Astrocyte (in vitro differentiated cells and primary cell): ENCODE data around the gene INSL4. TPM values are rescaled to one million over a fixed set of nuclear protein-coding genes. Genes with fewer than 3 reads are reported as not detected.

ENCODE experiments used
- DNase-seq: peaks from one replicate; pipeline ENCODE4 v3.0.0-alpha.2; 2010; ENCODE audit warnings: low read depth
- FAIRE-seq: peaks from 2 replicates; lab custom pipeline; 2011; peaks lifted over from hg19 to GRCh38; lab: Jason Lieb, UNC
- H2AFZ ChIP-seq: 2 replicates; pipeline ENCODE4 v1.6.0; 2012; ENCODE audit warnings: low read depth, low read length, inconsistent platforms
- H3K27ac ChIP-seq: 2 replicates; pipeline ENCODE4 v1.5.1; 2011; ENCODE audit warnings: low read depth, low read length, inconsistent platforms
- H3K27me3 ChIP-seq: 2 replicates; pipeline ENCODE4 v1.6.0; 2011; ENCODE audit warnings: low read length, inconsistent platforms; ENCODE audit not compliant: insufficient read depth
- H3K36me3 ChIP-seq: 2 replicates; pipeline ENCODE4 v1.5.1; 2011; ENCODE audit warnings: low read length, inconsistent platforms; ENCODE audit not compliant: insufficient read depth
- H3K4me1 ChIP-seq: 2 replicates; pipeline ENCODE4 v1.5.1; 2011; ENCODE audit warnings: low read length, inconsistent platforms; ENCODE audit not compliant: insufficient read depth
- H3K4me2 ChIP-seq: 2 replicates; pipeline ENCODE4 v1.6.0; 2012; ENCODE audit warnings: low read length, inconsistent platforms
- H3K4me3 ChIP-seq: 2 replicates; pipeline ENCODE4 v1.5.1; 2011; ENCODE audit warnings: low read depth, mild to moderate bottlenecking, low read length, inconsistent platforms; ENCODE audit not compliant: insufficient read depth
- H3K79me2 ChIP-seq: 2 replicates; pipeline ENCODE4 v1.6.0; 2012; ENCODE audit warnings: mild to moderate bottlenecking, low read length, inconsistent platforms; ENCODE audit not compliant: insufficient read depth
- H3K9ac ChIP-seq: 2 replicates; pipeline ENCODE4 v1.6.0; 2012; ENCODE audit warnings: mild to moderate bottlenecking, low read length, inconsistent platforms
- H3K9me3 ChIP-seq: 2 replicates; pipeline ENCODE4 v1.5.1; 2012; ENCODE audit warnings: low read depth, mild to moderate bottlenecking, low read length, inconsistent platforms; ENCODE audit not compliant: insufficient read depth
- H4K20me1 ChIP-seq: 2 replicates; pipeline ENCODE4 v1.6.0; 2012; ENCODE audit warnings: low read length, inconsistent platforms; ENCODE audit not compliant: insufficient read depth
- H3K27ac Mint-ChIP-seq: one replicate; pipeline ENCODE4 v1.8.0; 2021; ENCODE audit warnings: mild to moderate bottlenecking, mixed read lengths; ENCODE audit not compliant: unreplicated experiment
- H3K27me3 Mint-ChIP-seq: one replicate; pipeline ENCODE4 v1.8.0; 2021; ENCODE audit warnings: low read depth, mixed read lengths; ENCODE audit not compliant: unreplicated experiment
- H3K36me3 Mint-ChIP-seq: one replicate; pipeline ENCODE4 v1.8.0; 2021; ENCODE audit warnings: low read depth, mixed read lengths; ENCODE audit not compliant: unreplicated experiment
- H3K4me1 Mint-ChIP-seq: one replicate; pipeline ENCODE4 v1.8.0; 2021; ENCODE audit warnings: low read depth, mixed read lengths; ENCODE audit not compliant: unreplicated experiment
- H3K4me3 Mint-ChIP-seq: one replicate; pipeline ENCODE4 v1.8.0; 2021; ENCODE audit warnings: mild to moderate bottlenecking, moderate library complexity, mixed read lengths; ENCODE audit not compliant: unreplicated experiment
- H3K9me3 Mint-ChIP-seq: one replicate; pipeline ENCODE4 v1.8.0; 2021; ENCODE audit warnings: mild to moderate bottlenecking, mixed read lengths; ENCODE audit not compliant: unreplicated experiment
- EZH2 ChIP-seq: IDR thresholded peaks from 2 replicates; pipeline ENCODE4 v1.6.1; 2012; ENCODE audit warnings: mild to moderate bottlenecking, low read length, inconsistent platforms; ENCODE audit not compliant: insufficient read depth
- total RNA-seq: library from RNA; stranded (reverse); gene quantifications from 2 replicates; pipeline ENCODE4 v1.2.1, GENCODE V29; 2021
- TF ChIP-seq, protein P1 (sequence below): IDR thresholded peaks from 2 replicates; pipeline ENCODE4 v1.5.1; 2011; ENCODE audit warnings: low read depth, mild to moderate bottlenecking, inconsistent platforms, low read length, moderate library complexity; ENCODE audit not compliant: insufficient read depth

The INSL4 gene
- total RNA-seq, 1 donor from 2014 or later: 0.11 TPM

DNA sequence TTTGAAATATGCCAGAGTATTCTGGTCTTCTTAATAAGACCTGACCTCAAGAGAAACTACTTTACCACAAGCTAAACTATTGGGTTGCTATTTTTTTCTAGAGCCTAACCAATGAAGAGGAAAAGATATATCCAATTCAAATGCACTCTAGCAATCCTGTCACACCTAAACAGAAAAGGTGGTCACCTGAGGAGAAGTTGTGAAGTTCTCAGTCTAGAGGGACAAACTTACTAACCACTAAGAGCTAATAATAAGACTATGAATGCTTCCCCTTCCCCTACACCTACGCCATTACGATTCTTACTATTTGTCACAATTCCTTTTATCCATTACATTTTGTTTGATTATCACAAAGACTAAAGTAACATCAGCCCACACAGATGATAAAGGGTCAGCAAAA, 43.6 kb downstream of the INSL4 start:
- no peaks in the 10 kb centered on the region for H3K79me2 ChIP-seq
- no peaks in the 10 kb centered on the region for H3K9me3 ChIP-seq
- no peak overlapping the region for H3K27ac Mint-ChIP-seq
- H3K27me3 ChIP-seq: no peaks in the 10 kb centered on the region
- H3K4me3 ChIP-seq: no peak overlapping the region
- no peak for TF ChIP-seq EZH2
- TF ChIP-seq, protein P1, sequence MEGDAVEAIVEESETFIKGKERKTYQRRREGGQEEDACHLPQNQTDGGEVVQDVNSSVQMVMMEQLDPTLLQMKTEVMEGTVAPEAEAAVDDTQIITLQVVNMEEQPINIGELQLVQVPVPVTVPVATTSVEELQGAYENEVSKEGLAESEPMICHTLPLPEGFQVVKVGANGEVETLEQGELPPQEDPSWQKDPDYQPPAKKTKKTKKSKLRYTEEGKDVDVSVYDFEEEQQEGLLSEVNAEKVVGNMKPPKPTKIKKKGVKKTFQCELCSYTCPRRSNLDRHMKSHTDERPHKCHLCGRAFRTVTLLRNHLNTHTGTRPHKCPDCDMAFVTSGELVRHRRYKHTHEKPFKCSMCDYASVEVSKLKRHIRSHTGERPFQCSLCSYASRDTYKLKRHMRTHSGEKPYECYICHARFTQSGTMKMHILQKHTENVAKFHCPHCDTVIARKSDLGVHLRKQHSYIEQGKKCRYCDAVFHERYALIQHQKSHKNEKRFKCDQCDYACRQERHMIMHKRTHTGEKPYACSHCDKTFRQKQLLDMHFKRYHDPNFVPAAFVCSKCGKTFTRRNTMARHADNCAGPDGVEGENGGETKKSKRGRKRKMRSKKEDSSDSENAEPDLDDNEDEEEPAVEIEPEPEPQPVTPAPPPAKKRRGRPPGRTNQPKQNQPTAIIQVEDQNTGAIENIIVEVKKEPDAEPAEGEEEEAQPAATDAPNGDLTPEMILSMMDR: no peak
- H3K27me3 Mint-ChIP-seq: no peaks in the 10 kb centered on the region
- no peak for FAIRE-seq
- no peaks in the 10 kb centered on the region for H3K36me3 ChIP-seq
- no peak overlapping the region for H3K27ac ChIP-seq
- no peaks in the 10 kb centered on the region for H4K20me1 ChIP-seq
- no peak overlapping the region for H3K4me2 ChIP-seq
- H3K4me1 ChIP-seq: peaks cover under 1% of the 10 kb centered on the region
- H3K36me3 Mint-ChIP-seq: no peaks in the 10 kb centered on the region
- no peak overlapping the region for H3K4me3 Mint-ChIP-seq
- H2AFZ ChIP-seq: no peak overlapping the region
- peaks cover 4% of the 10 kb centered on the region for H3K4me1 Mint-ChIP-seq
- H3K9ac ChIP-seq: no peak overlapping the region
- DNase-seq: no peak
- H3K9me3 Mint-ChIP-seq: peaks cover 12% of the 10 kb centered on the region

DNA sequence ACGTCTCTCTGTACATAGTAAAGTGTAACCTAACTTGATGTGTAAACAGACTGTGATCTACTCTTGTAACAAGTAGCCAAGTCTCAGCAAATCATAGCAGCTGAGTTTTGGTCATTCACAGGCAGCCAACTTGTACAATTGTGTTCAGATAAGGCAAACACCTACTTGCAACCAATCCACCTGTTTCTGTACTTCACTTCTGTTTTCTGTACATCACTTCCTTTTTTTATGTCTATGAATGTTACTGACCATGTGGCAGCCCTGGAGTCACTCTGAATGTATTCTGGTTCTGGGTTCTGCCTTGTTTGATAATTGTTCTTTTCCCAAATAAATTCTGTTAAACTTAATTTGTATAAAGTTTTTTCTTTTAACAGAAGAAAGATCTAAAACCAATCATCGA, 47.3 kb downstream of the INSL4 start:
- Histone ChIP-seq H3K79me2 (no peaks in the 10 kb centered on the region), H3K36me3 (no peaks in the 10 kb centered on the region), H3K9ac (no peak overlapping the region), H3K9me3 (no peaks in the 10 kb centered on the region), H3K27ac (no peak overlapping the region), H2AFZ (no peak overlapping the region), H4K20me1 (no peaks in the 10 kb centered on the region), H3K4me2 (no peak overlapping the region), H3K27me3 (no peaks in the 10 kb centered on the region), H3K4me1 (no peaks in the 10 kb centered on the region), H3K4me3 (no peak overlapping the region)
- no peaks in the 10 kb centered on the region for H3K36me3 Mint-ChIP-seq
- no peak overlapping the region for H3K27ac Mint-ChIP-seq
- no peak overlapping the region for H3K4me3 Mint-ChIP-seq
- H3K27me3 Mint-ChIP-seq: no peaks in the 10 kb centered on the region
- H3K9me3 Mint-ChIP-seq: peaks cover 13% of the 10 kb centered on the region
- TF ChIP-seq, protein P1: no peak
- no peak for TF ChIP-seq EZH2
- DNase-seq (no peak), FAIRE-seq (no peak)
- H3K4me1 Mint-ChIP-seq: no peaks in the 10 kb centered on the region

Other genes with a start within 250 kb of the INSL4 start
- gene JAK2, start 246.1 kb upstream of the INSL4 start, total RNA-seq: 12.3 and 13.2 TPM in 2 replicates
- gene INSL6, start 45.8 kb upstream of the INSL4 start, total RNA-seq: not detected in 2 replicates
- 0.52 and 0.55 TPM in 2 replicates for gene RLN2, start 73.3 kb downstream of the INSL4 start, total RNA-seq
- gene RLN1, start 108.5 kb downstream of the INSL4 start, total RNA-seq: 0.53 TPM in 1 of 2 replicates, not detected in the other
- gene PLGRKT, start 206.5 kb downstream of the INSL4 start, total RNA-seq: 10.6 and 14.7 TPM in 2 replicates
- 20.5 and 21.4 TPM in 2 replicates for gene CD274, start 219.1 kb downstream of the INSL4 start, total RNA-seq